Parathyroid adenoma (tissue), 2 donors: Measurements from ENCODE around the gene IREB2.

ENCODE experiments used
- H2AFZ ChIP-seq: fragments of 300-600 bp; sonication (generic); one replicate; pipeline ENCODE4 v1.7.0; 2017; ENCODE audit warnings: antibody characterized with exemption, mild to moderate bottlenecking
- H3K27ac ChIP-seq: fragments of 300-600 bp; sonication (generic); one replicate; pipeline ENCODE4 v1.7.0; 2017
- H3K27me3 ChIP-seq: fragments of 300-600 bp; sonication (generic); one replicate; pipeline ENCODE4 v1.7.0; 2017; ENCODE audit warnings: low read length; ENCODE audit not compliant: control insufficient read depth, insufficient read depth
- H3K36me3 ChIP-seq: fragments of 300-600 bp; sonication (generic); one replicate; pipeline ENCODE4 v1.7.0; 2017; ENCODE audit warnings: low read length; ENCODE audit not compliant: control insufficient read depth, insufficient read depth
- H3K4me1 ChIP-seq: fragments of 300-600 bp; sonication (generic); one replicate; pipeline ENCODE4 v1.7.0; 2017; ENCODE audit warnings: control low read depth
- H3K4me2 ChIP-seq: fragments of 300-600 bp; sonication (generic); one replicate; pipeline ENCODE4 v1.7.0; 2017; ENCODE audit warnings: low read length
- H3K4me3 ChIP-seq: fragments of 300-600 bp; sonication (generic); one replicate; pipeline ENCODE4 v1.7.0; 2017; ENCODE audit warnings: low read depth, low read length
- H3K79me2 ChIP-seq: fragments of 300-600 bp; sonication (generic); one replicate; pipeline ENCODE4 v1.7.0; 2017; ENCODE audit warnings: control low read depth
- H3K9ac ChIP-seq: fragments of 300-600 bp; sonication (generic); one replicate; pipeline ENCODE4 v1.7.0; 2017; ENCODE audit warnings: mild to moderate bottlenecking
- H3K9me3 ChIP-seq: fragments of 300-600 bp; sonication (generic); one replicate; pipeline ENCODE4 v1.7.0; 2017; ENCODE audit warnings: low read length; ENCODE audit not compliant: control insufficient read depth
- TF ChIP-seq, protein P1 (sequence below): fragments of 300-600 bp; sonication (generic); IDR thresholded peaks from one replicate; pipeline ENCODE4 v1.7.0; 2017; ENCODE audit warnings: antibody characterized with exemption, mild to moderate bottlenecking
- donor health status: primary hyperparathyroidism.

IREB2 gene

DNA sequence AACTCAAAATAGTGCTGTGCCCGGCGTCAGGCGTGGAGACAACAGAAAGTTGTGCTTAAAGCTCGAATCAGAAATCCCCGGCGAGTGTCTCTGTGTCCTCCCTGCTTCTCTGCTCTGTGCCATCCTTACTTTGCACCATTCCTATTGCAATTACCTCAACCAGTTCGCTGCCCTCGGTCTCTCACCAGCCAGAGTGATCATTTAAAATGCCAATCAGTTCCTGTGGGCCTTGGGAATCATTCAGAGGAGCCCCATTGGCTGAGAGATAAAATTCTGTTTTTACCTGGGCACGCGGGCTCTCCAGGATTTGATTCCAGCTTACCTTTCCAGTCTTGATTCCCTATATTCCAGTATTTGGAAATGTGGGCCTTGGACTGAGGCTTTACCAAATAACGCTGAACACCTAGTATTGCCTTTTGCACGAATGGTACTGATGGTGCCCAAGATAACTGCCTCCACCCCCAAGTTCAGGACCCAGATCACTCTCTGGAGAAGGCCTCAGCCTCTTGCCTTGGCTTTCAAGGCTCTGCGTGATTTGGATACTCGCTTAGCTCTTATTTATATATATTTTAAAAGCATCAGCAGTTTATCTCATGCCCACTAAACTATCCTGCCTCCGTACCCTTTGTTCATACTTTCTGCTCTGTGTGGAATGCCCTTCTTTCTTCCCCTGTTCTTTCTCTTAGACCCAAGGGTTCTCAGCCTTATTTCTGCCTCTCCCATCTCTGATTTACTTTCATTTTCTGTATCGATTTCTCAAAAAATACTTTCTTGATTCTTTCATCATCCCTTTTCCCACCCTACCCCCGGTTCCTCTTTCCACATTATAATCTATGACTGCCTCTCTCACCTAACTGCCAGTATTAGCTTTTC lies 103.1 kb downstream of the IREB2 start:
- Histone ChIP-seq H3K9me3 (no peaks in the 10 kb centered on the region), H3K36me3 (no peaks in the 10 kb centered on the region), H3K27ac (peak overlapping the region; percentile 82), H2AFZ (peak overlapping the region; percentile 84), H3K79me2 (no peaks in the 10 kb centered on the region), H3K27me3 (no peaks in the 10 kb centered on the region), H3K9ac (no peak overlapping the region), H3K4me1 (no peaks in the 10 kb centered on the region), H3K4me3 (peak overlapping the region; percentile 99), H3K4me2 (peak overlapping the region; percentile 92)
- TF ChIP-seq, protein P1, sequence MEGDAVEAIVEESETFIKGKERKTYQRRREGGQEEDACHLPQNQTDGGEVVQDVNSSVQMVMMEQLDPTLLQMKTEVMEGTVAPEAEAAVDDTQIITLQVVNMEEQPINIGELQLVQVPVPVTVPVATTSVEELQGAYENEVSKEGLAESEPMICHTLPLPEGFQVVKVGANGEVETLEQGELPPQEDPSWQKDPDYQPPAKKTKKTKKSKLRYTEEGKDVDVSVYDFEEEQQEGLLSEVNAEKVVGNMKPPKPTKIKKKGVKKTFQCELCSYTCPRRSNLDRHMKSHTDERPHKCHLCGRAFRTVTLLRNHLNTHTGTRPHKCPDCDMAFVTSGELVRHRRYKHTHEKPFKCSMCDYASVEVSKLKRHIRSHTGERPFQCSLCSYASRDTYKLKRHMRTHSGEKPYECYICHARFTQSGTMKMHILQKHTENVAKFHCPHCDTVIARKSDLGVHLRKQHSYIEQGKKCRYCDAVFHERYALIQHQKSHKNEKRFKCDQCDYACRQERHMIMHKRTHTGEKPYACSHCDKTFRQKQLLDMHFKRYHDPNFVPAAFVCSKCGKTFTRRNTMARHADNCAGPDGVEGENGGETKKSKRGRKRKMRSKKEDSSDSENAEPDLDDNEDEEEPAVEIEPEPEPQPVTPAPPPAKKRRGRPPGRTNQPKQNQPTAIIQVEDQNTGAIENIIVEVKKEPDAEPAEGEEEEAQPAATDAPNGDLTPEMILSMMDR, result no peak

DNA sequence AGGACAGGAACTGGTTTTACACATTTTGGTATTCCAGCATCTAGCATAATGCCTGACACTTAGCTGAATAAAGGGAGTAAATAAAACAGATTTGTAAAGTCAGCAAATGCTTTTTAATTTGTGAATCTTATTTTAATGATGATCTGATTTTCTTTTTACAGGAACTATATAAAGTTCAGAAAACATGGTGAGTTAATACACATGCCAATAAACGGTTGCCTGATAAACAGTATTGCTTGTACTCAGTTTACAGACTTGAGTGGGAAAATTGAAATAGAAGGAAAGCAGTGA lies 103.7 kb downstream of the IREB2 start:
- Histone ChIP-seq H3K4me1 (no peaks in the 10 kb centered on the region), H3K4me2 (peak overlapping the region; percentile 92), H3K4me3 (peak overlapping the region; percentile 23), H3K79me2 (no peaks in the 10 kb centered on the region), H3K27me3 (no peaks in the 10 kb centered on the region), H3K9me3 (no peaks in the 10 kb centered on the region), H3K27ac (no peak overlapping the region), H3K9ac (no peak overlapping the region), H2AFZ (no peak overlapping the region), H3K36me3 (no peaks in the 10 kb centered on the region)
- TF ChIP-seq, protein P1, result no peak

DNA sequence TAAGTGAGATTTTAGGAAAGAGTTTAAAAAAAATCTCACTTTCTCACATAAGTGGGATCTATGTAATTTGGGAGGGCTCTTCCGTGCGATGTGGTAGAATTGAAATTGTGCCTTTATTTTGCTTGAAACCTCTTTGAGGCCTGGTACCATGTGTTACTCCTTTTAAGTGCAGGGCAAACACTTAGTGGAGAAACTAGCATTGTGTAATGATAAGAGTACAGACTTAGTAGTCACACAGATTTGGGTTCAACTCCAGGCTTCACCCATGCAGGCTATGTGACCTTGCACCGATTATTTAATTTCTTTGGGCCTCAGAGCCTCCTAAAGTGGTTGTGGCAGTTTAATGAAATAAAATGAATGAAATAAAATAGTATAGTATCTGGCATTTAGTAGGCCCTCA lies 104.6 kb downstream of the IREB2 start:
- TF ChIP-seq, protein P1, result no peak
- Histone ChIP-seq H3K9ac (no peak overlapping the region), H3K4me3 (no peak overlapping the region), H3K4me2 (no peak overlapping the region), H3K9me3 (no peaks in the 10 kb centered on the region), H3K27me3 (no peaks in the 10 kb centered on the region), H3K79me2 (no peaks in the 10 kb centered on the region), H3K27ac (no peak overlapping the region), H2AFZ (no peak overlapping the region), H3K36me3 (no peaks in the 10 kb centered on the region), H3K4me1 (no peaks in the 10 kb centered on the region)

DNA sequence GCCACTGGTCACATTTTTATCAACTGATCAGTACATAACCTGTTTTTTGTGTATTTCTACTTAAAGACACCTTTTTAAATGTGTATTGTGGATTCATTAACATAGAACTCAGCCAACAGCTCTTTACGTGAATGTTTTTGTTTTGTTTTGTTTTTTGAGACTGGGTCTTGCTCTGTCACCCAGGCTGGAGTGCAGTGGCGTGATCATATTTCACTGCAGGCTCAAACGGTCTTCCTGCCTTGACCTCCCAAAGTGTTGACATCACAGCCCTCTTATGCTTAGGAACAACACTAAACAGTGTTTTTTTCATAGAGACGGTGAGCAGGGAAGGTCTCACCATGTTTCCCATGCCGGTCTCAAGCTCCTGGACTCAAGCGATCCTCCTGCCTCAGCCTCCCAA lies 112.2 kb downstream of the IREB2 start:
- Histone ChIP-seq H3K27me3 (no peaks in the 10 kb centered on the region), H3K36me3 (no peaks in the 10 kb centered on the region), H3K4me1 (no peaks in the 10 kb centered on the region), H2AFZ (no peak overlapping the region), H3K79me2 (no peaks in the 10 kb centered on the region), H3K9ac (no peak overlapping the region), H3K4me3 (no peak overlapping the region), H3K9me3 (no peaks in the 10 kb centered on the region), H3K27ac (no peak overlapping the region), H3K4me2 (no peak overlapping the region)
- TF ChIP-seq, protein P1, result no peak

DNA sequence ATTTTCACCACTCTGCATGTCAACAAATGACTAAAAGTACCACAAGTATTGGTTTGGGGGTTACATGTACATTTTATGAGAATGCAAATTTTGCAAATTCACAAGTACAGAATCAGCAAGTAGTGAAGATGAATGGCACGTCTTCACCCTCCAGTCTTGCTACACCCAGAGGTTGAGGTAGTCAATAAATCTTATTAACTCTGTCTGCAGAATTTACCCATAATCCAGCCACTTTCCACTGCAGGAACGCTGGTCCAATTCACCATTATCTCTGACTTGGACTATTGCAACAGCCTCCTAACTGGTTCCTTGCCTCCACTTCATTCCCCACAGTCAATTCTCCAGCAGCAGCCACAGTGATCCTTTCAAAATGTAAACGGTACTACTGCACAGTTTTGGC lies 112.8 kb downstream of the IREB2 start:
- no peak overlapping the region for H3K4me2 ChIP-seq
- H3K9ac ChIP-seq, result no peak overlapping the region
- no peaks in the 10 kb centered on the region for H3K79me2 ChIP-seq
- no peak overlapping the region for H3K27ac ChIP-seq
- H3K4me1 ChIP-seq, result no peaks in the 10 kb centered on the region
- H2AFZ ChIP-seq, result no peak overlapping the region
- no peak overlapping the region for H3K4me3 ChIP-seq
- no peaks in the 10 kb centered on the region for H3K9me3 ChIP-seq
- no peaks in the 10 kb centered on the region for H3K36me3 ChIP-seq
- H3K27me3 ChIP-seq, result no peaks in the 10 kb centered on the region
- TF ChIP-seq, protein P1, result no peak
